OCI-M2 (cell line): ENCODE data around the gene DEDD.

ENCODE experiments used
- DNase-seq: peaks from one replicate; lab custom pipeline; 2025; ENCODE audit not compliant: unreplicated experiment; lab: John Stamatoyannopoulos, UW

The DEDD gene

DNA sequence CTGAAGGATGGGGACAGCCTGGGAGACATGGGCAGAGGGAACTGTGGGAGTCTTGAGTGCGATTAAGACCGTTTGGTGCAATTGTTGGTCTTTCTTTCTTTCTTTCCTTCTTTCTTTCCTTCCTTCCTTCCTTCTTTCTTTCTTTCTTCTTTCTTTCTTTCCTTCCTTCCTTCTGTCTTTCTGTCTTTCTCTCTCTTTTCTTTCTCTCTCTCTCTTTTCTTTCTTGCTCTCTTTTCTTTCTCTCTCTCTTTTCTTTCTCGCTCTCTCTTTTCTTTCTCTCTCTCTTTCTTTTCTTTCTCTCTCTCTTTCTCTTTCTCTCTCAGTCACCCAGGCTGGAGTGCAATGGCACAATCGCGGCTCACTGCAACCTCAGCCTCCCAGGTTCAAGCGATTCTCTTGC, 37.2 kb downstream of the DEDD start:
- DNase-seq: no peak

DNA sequence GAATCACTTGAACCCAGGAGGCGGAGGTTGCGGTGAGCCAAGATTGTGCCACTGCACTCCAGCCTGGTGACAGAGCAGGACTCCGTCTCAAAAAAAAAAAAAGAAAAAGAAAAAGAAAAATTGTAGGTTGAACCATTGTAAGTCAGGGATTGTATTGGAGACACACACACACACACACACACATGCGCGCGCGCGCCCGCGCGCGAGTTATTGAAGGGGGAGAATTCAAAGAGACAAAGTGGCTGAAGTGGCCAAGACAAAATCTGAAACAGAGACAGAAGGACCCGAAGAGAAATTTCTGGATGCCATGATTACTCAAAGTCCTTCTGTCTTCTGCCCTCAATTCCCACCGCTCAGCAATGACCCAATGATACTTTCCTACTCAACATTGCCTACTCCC, 38.0 kb downstream of the DEDD start:
- no peak for DNase-seq

DNA sequence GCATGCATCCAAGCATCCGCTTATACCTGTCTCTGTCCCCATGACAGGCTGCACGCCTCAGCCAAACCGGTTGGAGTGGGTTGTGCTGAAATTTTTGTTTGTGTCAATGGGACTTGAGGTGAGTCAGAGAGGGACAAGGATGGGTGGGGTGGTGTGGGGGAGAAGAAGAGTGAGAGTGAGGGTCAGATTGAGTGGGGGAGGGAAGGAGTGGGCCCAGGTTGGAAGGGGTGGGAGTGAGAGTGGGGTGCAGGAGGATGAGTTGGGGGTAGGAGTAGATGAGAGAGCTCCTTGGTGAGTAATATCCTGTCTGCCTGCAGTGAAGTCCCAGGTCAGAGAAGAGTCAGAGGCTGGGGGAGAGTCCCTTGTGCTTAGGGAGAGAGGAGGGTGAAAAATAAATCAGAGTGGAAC, 39.8 kb downstream of the DEDD start:
- no peak for DNase-seq

DNA sequence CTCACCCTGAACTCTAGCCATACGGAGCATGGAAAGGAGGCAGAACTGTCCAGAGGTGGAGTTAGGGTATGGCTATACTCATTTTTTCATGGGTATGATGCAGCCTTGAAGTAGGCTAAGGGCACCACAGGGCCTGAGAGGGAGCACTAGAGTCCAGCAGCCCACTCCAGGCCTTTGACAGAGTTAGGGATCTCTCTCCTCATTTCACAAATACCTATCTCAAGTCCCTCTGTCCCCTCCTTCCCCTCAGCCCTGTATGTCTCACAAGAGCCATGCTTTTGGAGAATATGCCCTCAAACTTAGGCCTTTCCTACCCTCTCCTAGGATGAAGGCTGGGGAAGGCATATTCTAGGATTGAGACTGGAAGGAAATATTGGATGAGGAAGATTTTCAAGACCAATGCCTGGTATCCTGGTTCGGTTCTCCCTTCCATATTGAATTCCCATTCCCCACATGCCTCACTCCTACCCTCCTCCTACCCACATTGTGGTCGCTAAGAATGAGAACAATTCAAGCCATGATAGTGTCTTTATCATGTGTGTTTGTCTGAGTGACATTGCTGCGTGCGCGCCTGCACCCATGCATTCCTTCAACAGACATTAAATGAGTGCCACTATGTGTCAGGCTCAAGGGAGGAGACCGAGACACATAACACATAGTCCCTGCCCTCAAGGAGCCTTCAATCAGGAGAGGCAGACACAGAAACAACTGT, 40.5 kb downstream of the DEDD start:
- DNase-seq: no peak

DNA sequence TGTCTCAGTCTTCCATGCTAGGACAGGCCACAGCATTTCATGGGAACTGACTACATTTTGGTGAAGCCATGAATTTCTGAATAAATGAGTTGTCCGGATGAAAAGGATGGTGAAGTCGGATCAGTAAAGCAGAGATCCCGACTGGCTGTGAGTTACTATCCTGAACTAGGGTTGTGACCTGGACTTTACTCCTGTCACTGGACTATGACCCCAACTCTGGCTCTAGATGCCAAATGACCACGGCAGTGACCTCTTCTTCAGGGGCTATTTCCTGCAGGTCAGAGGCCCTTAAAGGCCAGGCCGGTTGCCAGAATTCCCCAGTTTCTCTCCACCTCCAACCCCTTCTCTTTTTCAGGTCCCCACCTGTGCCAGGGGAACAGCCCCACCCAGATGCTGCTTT, 41.4 kb downstream of the DEDD start:
- no peak for DNase-seq

DNA sequence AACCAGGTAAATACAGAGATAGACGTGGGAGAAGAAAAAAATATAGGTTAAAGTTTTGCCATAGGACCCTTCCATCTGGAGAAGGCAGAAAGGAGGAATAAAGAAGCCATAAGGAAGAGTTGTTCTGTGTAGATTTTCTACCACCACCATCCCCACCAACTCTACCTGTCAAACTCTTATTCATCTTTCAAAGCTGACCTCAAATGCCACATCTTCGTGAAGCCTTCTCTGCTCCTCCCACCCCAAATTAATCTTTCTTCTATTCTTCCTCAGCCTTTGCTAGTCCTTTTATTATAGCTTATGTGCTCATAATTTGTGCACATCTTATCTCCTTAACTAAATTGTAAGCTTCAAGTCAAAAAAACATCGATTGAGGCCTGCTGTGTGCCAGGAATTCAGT, 41.9 kb downstream of the DEDD start:
- no peak for DNase-seq

DNA sequence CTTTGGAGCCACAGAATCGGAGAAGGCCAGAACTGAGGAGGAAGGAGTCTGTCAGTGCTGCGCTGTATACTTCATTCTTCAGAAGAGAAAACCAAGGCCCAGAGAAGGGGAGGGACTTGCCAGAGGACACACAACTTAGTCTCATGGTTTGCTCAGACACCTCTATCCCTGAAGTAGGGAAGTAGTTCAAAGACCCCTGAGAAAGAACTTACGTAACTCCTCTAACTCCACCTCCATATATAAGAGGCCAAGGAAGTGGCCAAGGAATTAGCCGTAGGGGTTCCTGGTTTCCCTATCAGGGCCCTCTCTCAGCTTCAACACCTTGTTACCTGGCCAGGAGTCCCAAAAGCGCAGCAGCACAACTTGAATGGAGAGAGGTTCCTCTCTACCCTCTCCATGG, 42.5 kb downstream of the DEDD start:
- no peak for DNase-seq

DNA sequence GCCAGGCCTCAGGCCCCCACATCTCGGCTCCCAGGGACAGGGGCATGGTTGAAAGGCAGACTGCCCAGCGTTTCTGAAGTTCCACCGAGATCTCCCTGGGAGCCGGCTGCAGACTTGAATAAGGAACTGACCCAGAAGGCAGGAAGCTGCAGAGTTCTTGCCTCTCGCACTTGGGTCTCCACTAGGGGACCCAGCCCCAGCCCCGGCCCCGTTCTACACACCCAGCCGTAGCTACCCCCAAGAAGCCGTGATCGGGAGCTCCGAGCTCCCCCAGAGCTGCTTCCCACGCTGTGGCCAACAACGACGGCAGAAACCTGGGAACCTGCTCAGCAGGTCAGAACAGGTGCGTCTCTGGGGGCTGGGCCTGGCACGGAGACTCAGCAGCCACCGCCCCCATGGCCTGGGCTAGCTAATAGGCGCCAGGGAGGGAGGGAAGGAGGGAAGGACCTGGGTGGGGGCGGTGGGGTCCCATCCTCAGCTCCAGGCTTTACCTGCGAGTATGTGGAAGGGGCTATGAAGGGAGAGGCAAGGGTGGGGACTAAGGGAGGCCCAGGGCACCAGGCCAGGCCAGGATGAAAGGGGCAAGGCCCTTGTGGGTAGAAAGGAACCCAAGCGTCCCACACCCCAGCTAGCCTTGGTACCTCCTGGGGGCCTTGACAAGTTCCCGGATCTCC, 43.1 kb downstream of the DEDD start, which contains the start of gene NECTIN4:
Gene NECTIN4, minus strand, starts transcription at position 308 of the 674 bp plus-strand sequence. Its CDS starts 262 bp downstream, at position 46.
- no peak for DNase-seq

DNA sequence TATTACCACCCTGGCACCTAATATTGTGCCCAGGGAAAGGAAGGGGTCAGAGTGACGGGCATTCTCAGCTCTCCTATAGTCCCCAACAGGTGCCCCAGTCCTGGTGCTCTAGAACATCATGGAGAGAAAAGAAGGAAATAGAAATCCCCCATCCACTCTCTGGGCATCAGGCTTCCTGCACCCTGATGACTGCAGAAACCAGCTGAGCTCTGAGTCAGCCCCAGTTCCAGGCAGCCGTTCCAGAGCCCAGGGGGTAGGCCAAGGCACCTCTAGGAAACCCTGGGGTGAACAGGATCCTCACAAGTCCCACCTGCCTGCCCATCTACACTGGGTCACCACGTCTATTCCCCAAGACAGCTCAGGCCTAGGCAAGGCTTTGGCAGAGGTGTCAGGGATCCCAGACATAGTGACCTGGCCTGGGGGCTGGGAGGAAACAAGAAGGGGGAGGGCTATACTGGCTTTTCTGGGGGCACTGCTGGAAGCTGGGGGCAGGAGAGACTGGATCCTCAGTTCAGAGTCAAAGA, 43.8 kb downstream of the DEDD start:
- no peak for DNase-seq

DNA sequence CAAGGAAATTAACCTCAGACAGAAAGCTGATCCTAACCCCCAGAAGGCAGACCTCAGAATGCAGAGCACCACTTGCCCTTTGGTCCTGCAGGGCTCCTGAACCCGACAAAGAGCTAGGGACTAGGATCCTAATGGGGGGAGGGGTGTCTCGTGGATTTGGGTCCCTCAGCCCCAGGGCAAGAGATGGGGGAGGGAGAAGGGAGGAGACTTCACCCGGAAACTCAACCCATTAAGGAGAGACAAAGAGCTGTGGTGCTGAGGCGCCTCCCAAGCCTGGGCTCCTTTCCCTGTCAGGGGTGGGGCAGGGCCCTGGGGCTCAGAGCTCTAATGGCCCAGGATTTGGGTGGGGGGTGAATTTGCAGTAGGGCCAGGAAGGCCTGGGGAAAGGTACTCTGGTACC, 46.0 kb downstream of the DEDD start:
- no peak for DNase-seq

DNA sequence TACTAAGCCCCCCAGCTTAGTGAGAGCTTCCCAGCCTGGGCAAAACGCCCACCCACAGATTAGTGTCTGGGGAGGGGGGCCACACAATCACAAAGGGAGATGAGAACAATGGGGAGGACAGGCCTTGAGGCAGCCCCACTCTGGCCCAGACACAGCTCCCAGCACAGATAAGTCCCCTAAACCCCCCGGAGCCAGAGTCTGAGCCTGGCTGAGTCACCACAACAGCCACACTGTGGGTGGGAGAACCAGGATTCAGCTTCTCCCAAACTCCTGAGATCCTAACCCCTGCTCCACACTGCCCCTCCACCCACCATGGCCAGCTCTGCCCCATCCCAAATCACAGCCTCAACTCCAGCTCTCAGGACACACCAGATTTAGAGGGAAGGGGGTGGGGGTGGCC, 47.3 kb downstream of the DEDD start:
- no peak for DNase-seq

DNA sequence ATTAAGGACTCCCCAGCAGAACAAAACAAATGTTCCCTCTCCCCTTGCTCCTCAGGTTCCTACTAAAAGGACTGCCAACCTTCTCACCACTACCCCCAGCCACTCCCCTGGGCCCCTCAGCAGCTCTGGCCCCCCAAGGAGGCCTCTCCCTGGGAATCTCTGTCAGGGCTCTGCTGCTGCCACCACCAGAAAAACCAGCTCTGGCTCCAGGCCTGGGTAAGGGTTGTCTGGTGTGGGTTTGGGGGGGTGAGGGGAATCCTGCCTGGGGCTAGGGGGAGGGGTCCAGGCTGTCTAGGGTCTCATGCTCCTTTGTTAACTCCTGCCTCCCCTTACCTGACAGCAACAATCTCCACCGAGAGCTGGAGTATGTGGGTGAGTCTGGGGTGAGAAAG, 47.9 kb downstream of the DEDD start:
- no peak for DNase-seq

DNA sequence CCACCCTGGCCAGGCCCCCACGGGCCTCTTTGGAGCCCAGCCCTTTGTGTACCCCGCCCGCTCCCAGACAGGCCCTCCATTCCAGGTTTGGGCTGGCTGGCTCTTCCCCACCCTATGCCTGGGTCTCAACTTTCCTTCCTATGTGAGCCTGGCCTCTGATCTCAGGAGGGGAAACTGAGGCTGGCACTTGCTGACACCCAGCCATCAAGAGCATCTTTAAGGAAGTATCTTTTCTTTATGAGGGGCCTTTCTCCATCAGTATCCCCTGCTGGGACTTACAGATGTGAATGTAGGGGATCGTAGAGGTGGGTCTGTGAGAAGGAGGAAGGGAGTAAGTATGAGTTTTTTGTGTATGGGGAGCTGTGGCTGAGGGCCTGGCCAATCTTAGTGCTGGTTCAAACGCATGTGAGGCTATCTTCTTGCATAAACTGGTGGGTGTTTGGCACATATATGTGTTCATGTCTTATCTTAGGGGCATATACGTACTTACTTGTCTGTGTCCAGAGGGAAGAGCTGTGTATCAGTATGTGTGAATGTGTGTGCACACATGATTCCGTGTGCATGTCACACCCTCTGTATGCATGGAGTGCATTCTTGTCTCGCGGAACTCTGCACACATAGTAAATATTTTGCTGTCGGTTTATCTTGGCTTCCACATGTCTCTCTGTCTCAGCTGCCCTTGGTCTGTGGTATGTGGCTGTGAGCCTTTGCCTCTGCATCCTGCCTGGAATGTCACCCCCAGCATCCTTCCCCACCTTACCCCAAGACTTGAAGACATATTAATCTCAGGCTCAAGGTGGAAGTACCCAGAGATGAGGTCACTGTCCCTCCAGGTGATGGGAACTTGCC, 48.5 kb downstream of the DEDD start:
- no peak for DNase-seq

DNA sequence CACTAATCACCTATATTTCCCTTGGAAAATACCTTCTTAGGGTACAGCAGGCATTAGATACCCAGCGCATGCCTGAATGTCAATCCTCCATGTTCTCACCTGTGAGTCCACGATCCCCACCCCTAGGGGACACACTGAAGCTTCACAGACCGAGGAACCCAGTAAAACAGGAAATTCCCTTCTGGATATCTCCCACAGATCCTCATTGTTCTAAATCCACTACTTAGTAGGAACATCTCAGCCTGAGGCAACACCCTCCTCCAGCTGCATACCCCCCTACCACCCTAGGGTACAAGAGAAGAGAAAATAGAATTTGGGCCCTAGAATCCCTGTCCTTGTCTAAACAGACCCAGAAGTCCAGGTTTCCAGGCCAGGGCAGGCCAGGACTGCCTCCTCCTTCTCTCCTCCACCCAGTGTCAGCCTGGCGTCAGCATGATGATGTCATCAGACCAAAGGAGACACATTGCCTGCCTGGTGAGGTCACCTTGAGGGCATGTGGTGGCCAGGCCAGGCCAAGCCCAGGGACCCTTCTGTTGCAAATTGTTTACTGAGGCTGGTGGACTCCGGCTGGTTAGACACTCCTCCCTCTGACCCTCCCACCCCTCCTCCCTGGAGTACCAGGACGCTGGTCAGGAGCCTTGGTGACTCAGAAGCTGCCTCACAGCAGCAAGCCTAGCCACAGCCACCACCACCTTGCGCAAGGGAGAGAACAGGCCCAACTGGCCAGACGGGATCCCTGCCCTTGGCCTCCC, 49.3 kb downstream of the DEDD start:
- no peak for DNase-seq

DNA sequence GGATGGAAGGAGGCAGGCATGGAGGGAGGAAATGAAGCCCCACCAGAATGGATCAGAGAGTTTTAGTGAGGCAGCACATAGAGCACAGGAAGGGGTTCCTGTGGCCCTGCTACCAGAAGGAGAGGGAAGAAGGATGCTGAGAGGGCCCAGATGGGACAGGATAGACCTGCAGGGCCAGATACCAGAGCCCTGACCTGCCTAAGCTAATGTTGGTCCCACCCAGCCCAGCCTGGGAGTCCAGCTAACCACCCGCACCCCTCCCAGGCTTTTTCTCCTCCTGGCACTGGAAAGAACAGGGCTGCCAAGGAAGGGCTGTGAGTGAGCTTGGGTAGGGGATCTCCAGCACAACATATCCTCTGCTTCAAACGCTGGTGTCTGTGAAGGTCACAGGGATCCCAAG, 50.0 kb downstream of the DEDD start:
- no peak for DNase-seq

DNA sequence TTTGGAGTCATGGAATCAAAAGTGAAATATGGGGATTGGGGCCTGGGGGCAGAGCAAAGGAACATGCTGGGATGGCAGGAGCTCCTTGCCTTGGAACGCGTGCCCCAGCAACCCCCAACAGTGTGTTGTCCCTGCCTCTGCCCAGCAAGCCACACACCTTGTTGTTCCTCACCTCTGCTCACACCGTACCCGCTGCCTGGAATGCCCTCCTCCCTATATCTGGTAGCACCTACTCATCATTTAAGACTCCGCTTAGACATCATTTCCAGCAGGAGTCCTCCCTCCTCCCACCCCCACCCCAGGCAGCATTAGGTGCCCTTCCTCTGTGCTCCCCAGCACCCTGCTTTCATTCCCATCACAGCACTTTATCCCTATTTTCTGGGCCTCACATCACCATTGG, 50.9 kb downstream of the DEDD start:
- DNase-seq: no peak

DNA sequence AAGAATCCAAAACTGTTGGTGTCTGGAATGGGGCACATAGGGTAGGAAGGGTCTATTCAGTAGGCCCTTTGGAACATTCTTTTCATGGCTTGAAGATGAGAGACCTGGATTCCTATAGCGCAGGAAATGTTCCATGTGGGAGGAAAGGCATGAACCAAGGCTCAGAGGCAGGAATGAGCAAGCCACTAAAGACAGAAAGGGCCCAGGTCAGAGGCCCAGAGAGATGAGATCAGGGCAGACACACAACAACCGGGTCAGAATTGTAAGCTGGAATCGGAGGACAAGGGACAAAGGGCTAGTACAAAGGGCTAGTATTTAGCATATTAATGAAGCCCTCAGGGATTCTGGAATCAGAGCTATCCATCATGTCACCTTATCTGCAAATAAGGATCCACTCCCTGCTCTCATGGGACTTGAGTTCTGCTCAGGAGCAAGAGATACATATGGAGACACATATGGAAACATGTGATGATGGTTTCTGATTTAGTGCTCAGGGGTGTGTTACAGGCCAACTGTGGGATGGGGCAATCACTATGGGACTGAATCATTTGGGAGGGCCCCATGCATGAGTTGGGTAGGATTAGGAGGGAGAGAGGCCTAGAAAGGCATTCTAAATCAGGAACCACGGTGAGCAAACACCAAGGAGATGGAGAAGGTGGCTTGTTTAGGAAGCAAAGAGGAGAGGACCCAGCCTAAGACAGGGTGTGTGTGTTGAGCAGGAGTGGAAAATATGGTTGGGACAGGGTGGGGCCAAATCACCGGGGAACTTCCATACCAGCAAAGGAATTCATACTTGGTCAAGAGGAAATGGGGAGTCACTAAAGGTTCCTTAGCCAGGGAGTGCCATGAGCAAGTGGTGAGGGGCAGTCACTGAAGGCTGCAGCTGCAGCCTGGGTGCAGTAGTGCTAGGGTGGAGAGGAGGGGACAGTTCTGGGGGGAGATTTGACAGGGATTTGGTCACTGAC, 51.7 kb downstream of the DEDD start:
- DNase-seq: no peak

DNA sequence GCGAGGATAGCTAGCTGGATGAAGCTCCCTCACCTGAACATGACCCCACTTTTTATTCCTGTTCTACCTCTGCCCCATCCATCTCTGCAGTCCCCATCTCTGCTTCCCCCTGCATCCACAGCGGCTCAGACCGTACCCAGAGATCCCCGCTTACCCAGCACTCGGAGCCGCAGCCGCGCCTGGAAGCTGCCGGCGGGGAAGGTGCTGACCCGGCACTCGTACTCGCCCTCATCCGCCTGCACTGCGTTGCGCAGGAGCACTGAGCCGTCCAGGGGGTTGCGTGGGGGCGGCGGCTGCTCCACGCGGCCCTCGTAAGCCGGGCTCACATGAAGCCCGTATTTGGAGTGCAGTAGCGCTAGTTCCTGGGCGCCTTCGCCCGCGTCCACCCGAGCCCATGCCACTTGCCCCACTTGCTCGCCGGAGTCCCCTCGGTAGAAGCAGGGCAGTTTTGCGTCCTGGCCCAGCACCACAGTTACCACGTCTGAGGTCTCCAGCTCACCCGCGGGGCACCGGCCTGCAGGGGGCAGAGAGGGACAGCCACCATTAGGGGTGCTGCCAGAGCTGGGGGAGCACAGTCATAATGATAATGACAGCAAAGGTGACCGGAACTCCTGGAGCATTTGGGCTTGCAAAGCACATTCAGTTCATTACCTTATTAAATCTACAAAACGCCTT, 52.9 kb downstream of the DEDD start:
- no peak for DNase-seq

DNA sequence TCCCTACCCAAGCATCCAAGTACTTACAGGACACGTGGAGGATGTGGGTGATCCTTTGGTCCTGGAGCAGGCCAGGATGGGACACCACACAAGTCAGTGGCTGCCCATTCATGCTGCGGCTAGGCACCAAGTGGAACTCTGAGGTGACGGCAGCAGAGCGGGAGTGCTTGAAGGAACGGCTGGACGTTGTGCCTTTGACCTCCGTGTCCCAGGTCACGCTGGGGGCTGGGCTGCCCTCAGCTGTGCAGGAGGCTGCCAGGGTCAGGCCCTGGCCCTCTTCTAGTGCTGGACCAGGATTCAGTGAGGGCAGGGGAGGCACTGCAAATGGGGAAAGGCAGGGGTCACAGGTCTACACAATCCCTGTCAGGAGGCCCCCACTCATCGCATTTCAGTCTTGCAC, 55.0 kb downstream of the DEDD start:
- DNase-seq: no peak
